ENCODE measurements around the gene STK25. TPM values are rescaled to one million over a fixed set of nuclear protein-coding genes. Genes with fewer than 3 reads are reported as not detected.
"Not testable (repeated sequence)": the region's sequence is repeated elsewhere in the genome, so short reads cannot be mapped to it uniquely, and the experiment has no call there.

The STK25 gene
- total RNA-seq, 1 experiment from 2014 or later: 171 TPM

- H3K36me3 ChIP-seq: no peaks in the 10 kb centered on the region
- H3K27ac ChIP-seq: no peak overlapping the region
- DNase-seq: no peak
- peaks cover 12% of the 10 kb centered on the region for H3K4me1 ChIP-seq
- H3K27me3 ChIP-seq: no peaks in the 10 kb centered on the region
- H3K9me3 ChIP-seq (replicated peaks): no peaks in the 10 kb centered on the region
- H3K4me3 ChIP-seq: no peak overlapping the region
Measured at GRCh38 chr2:241460631-241461030, 47.8 kb downstream of the STK25 start.

- Histone ChIP-seq H3K27ac (no peak overlapping the region), H3K9me3 (replicated peaks) (no peaks in the 10 kb centered on the region), H3K27me3 (no peaks in the 10 kb centered on the region), H3K4me1 (peaks cover 12% of the 10 kb centered on the region), H3K36me3 (no peaks in the 10 kb centered on the region), H3K4me3 (no peak overlapping the region)
- no peak for DNase-seq
Measured at GRCh38 chr2:241459520-241459919, 48.9 kb downstream of the STK25 start.

- no peak overlapping the region for H3K4me3 ChIP-seq
- peaks cover 7% of the 10 kb centered on the region for H3K4me1 ChIP-seq
- no peak overlapping the region for H3K27ac ChIP-seq
- no peaks in the 10 kb centered on the region for H3K9me3 ChIP-seq (replicated peaks)
- no peaks in the 10 kb centered on the region for H3K36me3 ChIP-seq
- no peaks in the 10 kb centered on the region for H3K27me3 ChIP-seq
- DNase-seq: no peak
Measured at GRCh38 chr2:241458687-241459086, 49.7 kb downstream of the STK25 start.

GRCh38 chr2:241456546-241456945 is 51.8 kb downstream of the STK25 start:
- Histone ChIP-seq H3K27me3 (no peaks in the 10 kb centered on the region), H3K4me3 (no peak overlapping the region), H3K4me1 (peaks cover 5% of the 10 kb centered on the region; the same call in 1 of the 2 replicates), H3K9me3 (replicated peaks) (no peaks in the 10 kb centered on the region), H3K36me3 (no peaks in the 10 kb centered on the region), H3K27ac (no peak overlapping the region)
- no peak for DNase-seq

- no peak overlapping the region for H3K27ac ChIP-seq
- H3K4me1 ChIP-seq: peaks cover 5% of the 10 kb centered on the region; the same call in 1 of the 2 replicates
- H3K9me3 ChIP-seq (replicated peaks): no peaks in the 10 kb centered on the region
- H3K27me3 ChIP-seq: no peaks in the 10 kb centered on the region
- no peak for DNase-seq
- H3K4me3 ChIP-seq: no peak overlapping the region
- H3K36me3 ChIP-seq: no peaks in the 10 kb centered on the region
Measured at GRCh38 chr2:241454837-241455485, 53.4 kb downstream of the STK25 start.

- not testable (repeated sequence) for H3K27ac ChIP-seq; H3K9me3 ChIP-seq (replicated peaks); H3K4me3 ChIP-seq; H3K27me3 ChIP-seq; H3K36me3 ChIP-seq; H3K4me1 ChIP-seq; DNase-seq
Measured at GRCh38 chr2:241453919-241454318, 54.5 kb downstream of the STK25 start.

GRCh38 chr2:241451840-241452506 is 56.4 kb downstream of the STK25 start:
- H3K27me3 ChIP-seq: no peaks in the 10 kb centered on the region
- no peaks in the 10 kb centered on the region for H3K36me3 ChIP-seq
- DNase-seq: peak in 1 of 2 experiments; percentile 34
- H3K4me1 ChIP-seq: peaks cover 5% of the 10 kb centered on the region; the same call in 1 of the 2 replicates
- H3K4me3 ChIP-seq: no peak overlapping the region
- no peak overlapping the region for H3K27ac ChIP-seq
- no peaks in the 10 kb centered on the region for H3K9me3 ChIP-seq (replicated peaks)

- H3K27ac ChIP-seq; DNase-seq; H3K27me3 ChIP-seq; H3K4me3 ChIP-seq; H3K4me1 ChIP-seq; H3K9me3 ChIP-seq (replicated peaks); H3K36me3 ChIP-seq: not testable (repeated sequence)
Measured at GRCh38 chr2:241450092-241450491, 58.3 kb downstream of the STK25 start.

GRCh38 chr2:241445426-241445825 is 63.0 kb downstream of the STK25 start:
- no peaks in the 10 kb centered on the region for H3K9me3 ChIP-seq (replicated peaks)
- peaks cover 16% of the 10 kb centered on the region for H3K36me3 ChIP-seq
- peaks cover 4% of the 10 kb centered on the region; the same call in 1 of the 2 replicates for H3K4me1 ChIP-seq
- H3K4me3 ChIP-seq: no peak overlapping the region
- no peak overlapping the region for H3K27ac ChIP-seq
- H3K27me3 ChIP-seq: no peaks in the 10 kb centered on the region
- no peak for DNase-seq

- Histone ChIP-seq H3K27me3 (no peaks in the 10 kb centered on the region), H3K4me1 (peaks cover 4% of the 10 kb centered on the region; the same call in 1 of the 2 replicates), H3K27ac (no peak overlapping the region), H3K36me3 (peaks cover 33% of the 10 kb centered on the region), H3K4me3 (no peak overlapping the region), H3K9me3 (replicated peaks) (no peaks in the 10 kb centered on the region)
- DNase-seq: peak; percentile 65 to 76
Measured at GRCh38 chr2:241443486-241444223, 64.7 kb downstream of the STK25 start.

Other genes with a start within 250 kb of the STK25 start
- 522 and 557 TPM in 2 replicates for gene HDLBP, start 192.9 kb downstream of the STK25 start, total RNA-seq (2014; rRNA removed; shearing (Covaris generic))
- gene SEPTIN2, start 192.7 kb downstream of the STK25 start, total RNA-seq (2014; rRNA removed; shearing (Covaris generic)): 589 and 661 TPM in 2 replicates
- gene FARP2, start 152.3 kb downstream of the STK25 start, total RNA-seq (2014; rRNA removed; shearing (Covaris generic)): 68.6 and 69.6 TPM in 2 replicates
- 6.6 and 7.3 TPM in 2 replicates for gene BOK, start 50.2 kb upstream of the STK25 start, total RNA-seq (2014; rRNA removed; shearing (Covaris generic))
- gene THAP4, start 128.6 kb upstream of the STK25 start, total RNA-seq (2014; rRNA removed; shearing (Covaris generic)): 48.9 and 51.9 TPM in 2 replicates
- gene ATG4B, start 129.1 kb upstream of the STK25 start, total RNA-seq (2014; rRNA removed; shearing (Covaris generic)): 73.5 and 78.0 TPM in 2 replicates
- 113 and 121 TPM in 2 replicates for gene DTYMK, start 178.2 kb upstream of the STK25 start, total RNA-seq (2014; rRNA removed; shearing (Covaris generic))
- 48.8 and 53.2 TPM in 2 replicates for gene ING5, start 193.5 kb upstream of the STK25 start, total RNA-seq (2014; rRNA removed; shearing (Covaris generic))
- gene D2HGDH, start 226.0 kb upstream of the STK25 start, total RNA-seq (2014; rRNA removed; shearing (Covaris generic)): 4.3 and 5.1 TPM in 2 replicates